Endothelial cell (in vitro differentiated cells): ENCODE results near the gene INTS6. TPM values are rescaled to one million over a fixed set of nuclear protein-coding genes. Genes with fewer than 3 reads are reported as not detected.

Experiments
- DNase-seq: peaks from one replicate; pipeline ENCODE4 v3.0.0; 2021; ENCODE audit warnings: low spot score
- H3K27ac Mint-ChIP-seq: one replicate; pipeline ENCODE4 v1.8.0; 2021; ENCODE audit warnings: mixed read lengths, inconsistent platforms; ENCODE audit not compliant: unreplicated experiment
- H3K27me3 Mint-ChIP-seq: one replicate; pipeline ENCODE4 v1.8.0; 2021; ENCODE audit warnings: mild to moderate bottlenecking, moderate library complexity, mixed read lengths, inconsistent platforms; ENCODE audit not compliant: unreplicated experiment
- H3K36me3 Mint-ChIP-seq: one replicate; pipeline ENCODE4 v1.8.0; 2021; ENCODE audit warnings: mild to moderate bottlenecking, low read depth, mixed read lengths, inconsistent platforms; ENCODE audit not compliant: unreplicated experiment
- H3K4me1 Mint-ChIP-seq: one replicate; pipeline ENCODE4 v1.8.0; 2021; ENCODE audit warnings: mild to moderate bottlenecking, mixed read lengths, inconsistent platforms; ENCODE audit not compliant: unreplicated experiment
- H3K4me3 Mint-ChIP-seq: one replicate; pipeline ENCODE4 v1.8.0; 2021; ENCODE audit warnings: mild to moderate bottlenecking, mixed read lengths, inconsistent platforms; ENCODE audit not compliant: unreplicated experiment
- H3K9me3 Mint-ChIP-seq: one replicate; pipeline ENCODE4 v1.8.0; 2021; ENCODE audit warnings: mixed read lengths, inconsistent platforms; ENCODE audit not compliant: unreplicated experiment
- CTCF ChIP-seq: fragments of 200-600 bp; sonication (generic); IDR thresholded peaks from one replicate; pipeline ENCODE4 v1.5.0; 2021; ENCODE audit warnings: antibody characterized with exemption; ENCODE audit not compliant: unreplicated experiment
- total RNA-seq: library from RNA; stranded (reverse); fragmentation: NEBNext Ultra II Directional; extraction: Animal tissue kit (Norgen Biotek cat#: 25700); gene quantifications from one replicate; pipeline ENCODE4 v1.2.1, GENCODE V29; 2021; ENCODE audit not compliant: unreplicated experiment

The INTS6 gene
- total RNA-seq, 1 donor from 2014 or later: 45.0 TPM

GRCh38 chr13:51336746-51337145, 116.1 kb downstream of the INTS6 start:
- Mint-ChIP-seq H3K36me3 (no peaks in the 10 kb centered on the region), H3K9me3 (no peaks in the 10 kb centered on the region)
- no peak for DNase-seq

GRCh38 chr13:51333826-51334225, 119.0 kb downstream of the INTS6 start:
- Mint-ChIP-seq H3K4me3 (no peak overlapping the region), H3K27ac (no peak overlapping the region), H3K36me3 (no peaks in the 10 kb centered on the region), H3K27me3 (peaks cover 2% of the 10 kb centered on the region), H3K9me3 (no peaks in the 10 kb centered on the region), H3K4me1 (no peaks in the 10 kb centered on the region)
- no peak for DNase-seq
- TF ChIP-seq CTCF: no peak

More at GRCh38 chr13:51336746-51337145, 116.1 kb downstream of the INTS6 start:
- H3K4me3 Mint-ChIP-seq: no peak overlapping the region
- peaks cover 2% of the 10 kb centered on the region for H3K27me3 Mint-ChIP-seq
- H3K27ac Mint-ChIP-seq: no peak overlapping the region
- H3K4me1 Mint-ChIP-seq: peaks cover 3% of the 10 kb centered on the region
- no peak for TF ChIP-seq CTCF

- no peak overlapping the region for H3K27ac Mint-ChIP-seq
- no peak overlapping the region for H3K4me3 Mint-ChIP-seq
- no peak for TF ChIP-seq CTCF
- H3K36me3 Mint-ChIP-seq: no peaks in the 10 kb centered on the region
- no peak for DNase-seq
- no peaks in the 10 kb centered on the region for H3K4me1 Mint-ChIP-seq
- no peaks in the 10 kb centered on the region for H3K9me3 Mint-ChIP-seq
- H3K27me3 Mint-ChIP-seq: peaks cover 2% of the 10 kb centered on the region
These were observed 119.4 kb downstream of the INTS6 start for GRCh38 chr13:51333421-51333820.

GRCh38 chr13:51332566-51333361, 120.1 kb downstream of the INTS6 start:
- H3K4me3 Mint-ChIP-seq: no peak overlapping the region
- no peak for DNase-seq
- H3K27ac Mint-ChIP-seq: no peak overlapping the region
- peaks cover 2% of the 10 kb centered on the region for H3K27me3 Mint-ChIP-seq
- TF ChIP-seq CTCF: no peak
- H3K4me1 Mint-ChIP-seq: no peaks in the 10 kb centered on the region
- no peaks in the 10 kb centered on the region for H3K36me3 Mint-ChIP-seq
- no peaks in the 10 kb centered on the region for H3K9me3 Mint-ChIP-seq

- peaks cover 2% of the 10 kb centered on the region for H3K27me3 Mint-ChIP-seq
- H3K4me3 Mint-ChIP-seq: no peak overlapping the region
- H3K36me3 Mint-ChIP-seq: no peaks in the 10 kb centered on the region
- no peak for DNase-seq
- H3K9me3 Mint-ChIP-seq: no peaks in the 10 kb centered on the region
- TF ChIP-seq CTCF: no peak
- H3K27ac Mint-ChIP-seq: no peak overlapping the region
- H3K4me1 Mint-ChIP-seq: no peaks in the 10 kb centered on the region
These were observed 121.4 kb downstream of the INTS6 start for GRCh38 chr13:51331354-51331861.
